NCI-H128 (cell line): ENCODE results near the gene JPT2.

ENCODE experiments used
- DNase-seq: peaks from one replicate; lab custom pipeline; 2025; ENCODE audit not compliant: unreplicated experiment; lab: John Stamatoyannopoulos, UW

JPT2 gene

GRCh38 chr16:1749152-1750117 lies 71.4 kb downstream of the JPT2 start:
- no peak for DNase-seq
